DOHH2 (cell line): Measurements from ENCODE around the gene IFNA17.
A peak's percentile ranks its signal among the peaks of the same experiment; 100 is the strongest.
"Not testable (repeated sequence)": the region's sequence is repeated elsewhere in the genome, so short reads cannot be mapped to it uniquely, and the experiment has no call there.

Experiments
- H3F3A ChIP-seq: fragments of 200-600 bp; sonication (generic), shearing (Covaris generic); 2 replicates; pipeline ENCODE4 v1.6.0; 2016; ENCODE audit warnings: antibody characterized with exemption, mild to moderate bottlenecking; ENCODE audit not compliant: control insufficient read depth, insufficient read depth
- H3K27ac ChIP-seq: fragments of 200-600 bp; sonication (generic); 2 replicates; pipeline ENCODE4 v1.5.1; 2014; ENCODE audit warnings: low read depth, mild to moderate bottlenecking, low read length, moderate library complexity
- H3K27me3 ChIP-seq: fragments of 200-600 bp; sonication (generic); 2 replicates; pipeline ENCODE4 v1.6.1; 2014; ENCODE audit warnings: mild to moderate bottlenecking, low read length, mixed read lengths; ENCODE audit not compliant: control insufficient read depth
- H3K36me3 ChIP-seq: fragments of 200-600 bp; sonication (generic); 2 replicates; pipeline ENCODE4 v1.6.1; 2014; ENCODE audit warnings: mild to moderate bottlenecking, low read length, moderate library complexity, mixed read lengths; ENCODE audit not compliant: control insufficient read depth
- H3K4me1 ChIP-seq: fragments of 200-600 bp; sonication (generic); 2 replicates; pipeline ENCODE4 v1.6.1; 2014; ENCODE audit warnings: mild to moderate bottlenecking, low read length, mixed read lengths; ENCODE audit not compliant: control insufficient read depth
- H3K4me2 ChIP-seq: fragments of 200-600 bp; sonication (generic); 2 replicates; pipeline ENCODE4 v1.6.0; 2014; ENCODE audit warnings: mild to moderate bottlenecking, low read length, moderate library complexity
- H3K4me3 ChIP-seq: fragments of 200-600 bp; sonication (generic); 2 replicates; pipeline ENCODE4 v1.5.1; 2014; ENCODE audit warnings: mild to moderate bottlenecking, low read length, mixed read lengths
- H3K79me2 ChIP-seq: fragments of 200-600 bp; sonication (generic); 2 replicates; pipeline ENCODE4 v1.6.1; 2014; ENCODE audit warnings: mild to moderate bottlenecking, low read length, mixed read lengths; ENCODE audit not compliant: control insufficient read depth
- H3K9me2 ChIP-seq: fragments of 200-600 bp; sonication (generic); replicated peaks from 2 replicates; pipeline ENCODE4 v1.6.1; 2014; ENCODE audit warnings: mild to moderate bottlenecking, low read length, mixed read lengths; ENCODE audit not compliant: control insufficient read depth
- H3K9me3 ChIP-seq: fragments of 200-600 bp; sonication (generic); 2 replicates; pipeline ENCODE4 v1.6.1; 2014; ENCODE audit warnings: antibody characterized with exemption, low read length, mixed read lengths; ENCODE audit not compliant: control insufficient read depth, insufficient read depth
- H4K20me1 ChIP-seq: fragments of 200-600 bp; sonication (generic); 2 replicates; pipeline ENCODE4 v1.6.0; 2014; ENCODE audit warnings: low read depth, mild to moderate bottlenecking, antibody characterized with exemption, low read length, moderate library complexity; ENCODE audit not compliant: control insufficient read depth, insufficient read depth
- CTCF ChIP-seq: fragments of 200-600 bp; sonication (generic); IDR thresholded peaks from one replicate; pipeline ENCODE4 v1.5.1; 2014; ENCODE audit warnings: antibody characterized with exemption, mild to moderate bottlenecking, low read depth, low read length; ENCODE audit not compliant: poor library complexity, severe bottlenecking
- EZH2phosphoT487 ChIP-seq: fragments of 200-600 bp; sonication (generic); IDR thresholded peaks from 2 replicates; pipeline ENCODE4 v1.6.1; 2017; ENCODE audit warnings: borderline replicate concordance, mild to moderate bottlenecking, antibody characterized with exemption, low read length, moderate library complexity, mixed read lengths

IFNA17 gene

GRCh38 chr9:21233258-21233657 lies 5.2 kb upstream of the IFNA17 start:
- TF ChIP-seq CTCF (no peak), EZH2phosphoT487 (no peak)
- no peaks in the 10 kb centered on the region for H3K9me3 ChIP-seq

GRCh38 chr9:21217211-21217610 lies 10.8 kb downstream of the IFNA17 start, which contains the start of gene IFNA16:
IFNA16 (minus strand) TSS chr9:21217311; CDS start chr9:21217305, 6 bp downstream.
- not testable (repeated sequence) for H3K4me3 ChIP-seq, H3K4me1 ChIP-seq, H4K20me1 ChIP-seq, H3K4me2 ChIP-seq, H3K27ac ChIP-seq, H3F3A ChIP-seq, H3K27me3 ChIP-seq, H3K79me2 ChIP-seq, H3K9me2 ChIP-seq, H3K9me3 ChIP-seq, H3K36me3 ChIP-seq

More at GRCh38 chr9:21233258-21233657, 5.2 kb upstream of the IFNA17 start:
- H3K4me2 ChIP-seq = no peak overlapping the region
- no peaks in the 10 kb centered on the region for H4K20me1 ChIP-seq
- no peaks in the 10 kb centered on the region for H3K79me2 ChIP-seq
- H3K27ac ChIP-seq = no peak overlapping the region
- H3K9me2 ChIP-seq = no peaks in the 10 kb centered on the region
- no peaks in the 10 kb centered on the region for H3K36me3 ChIP-seq
- H3K4me1 ChIP-seq = 0 out of 2 replicates have a peak, but pooled peaks cover 3% of the 10 kb centered on the region
- H3F3A ChIP-seq = no peaks in the 10 kb centered on the region
- peaks cover 2% of the 10 kb centered on the region; the same call in 1 of the 2 replicates for H3K27me3 ChIP-seq
- H3K4me3 ChIP-seq = no peak overlapping the region

GRCh38 chr9:21213411-21214326 lies 14.4 kb downstream of the IFNA17 start:
- not testable (repeated sequence) for H3K4me2 ChIP-seq, H3K4me1 ChIP-seq, H3K9me2 ChIP-seq, H3K79me2 ChIP-seq, H3K4me3 ChIP-seq, H3K9me3 ChIP-seq, H3F3A ChIP-seq, H3K27ac ChIP-seq, H4K20me1 ChIP-seq, H3K27me3 ChIP-seq, H3K36me3 ChIP-seq
- TF ChIP-seq CTCF = peak; percentile 57

GRCh38 chr9:21212160-21212559 lies 15.9 kb downstream of the IFNA17 start:
- H3K27ac ChIP-seq, H3K9me3 ChIP-seq, H3K4me3 ChIP-seq, H3K79me2 ChIP-seq, H3K36me3 ChIP-seq, H3K4me1 ChIP-seq, H3K27me3 ChIP-seq, H3K9me2 ChIP-seq, H3F3A ChIP-seq, H3K4me2 ChIP-seq, H4K20me1 ChIP-seq: not testable (repeated sequence)

- H3K36me3 ChIP-seq, H3F3A ChIP-seq, H3K79me2 ChIP-seq, H3K9me2 ChIP-seq, H3K27ac ChIP-seq, H3K9me3 ChIP-seq, H3K4me1 ChIP-seq, H3K4me3 ChIP-seq, H3K27me3 ChIP-seq, H3K4me2 ChIP-seq, H4K20me1 ChIP-seq: not testable (repeated sequence)
Observed at GRCh38 chr9:21210782-21211181, 17.2 kb downstream of the IFNA17 start.
